GM12878 (cell line): ENCODE measurements around the gene HAAO. TPM values are rescaled to one million over a fixed set of nuclear protein-coding genes. Genes with fewer than 3 reads are reported as not detected.
A peak's percentile ranks its signal among the peaks of the same experiment; 100 is the strongest.

Source experiments
- ATAC-seq: fragments of 200-7000 bp; cut with Tn5 transposase; 3 replicates; pipeline ENCODE4 v1.9.1; 2020; ENCODE audit warnings: mild to moderate bottlenecking, moderate library complexity
- BruUV-seq: library from RNA; stranded (reverse); fragments of 400-500 nt; replicated peaks from 2 replicates; lab custom pipeline; 2021; lab: Mats Ljungman, UMichigan
- CTCF ChIA-PET: fragments of 300-600 bp; sonication (Branson Sonifier 250); formaldehyde crosslinking; extraction: SDS; loops from one replicate; lab custom pipeline; 2021; ENCODE audit warnings: inconsistent platforms; lab: Yijun Ruan, JAX
- POLR2A ChIA-PET: fragments of 350-600 bp; formaldehyde crosslinking; extraction: SDS; loops from one replicate; lab custom pipeline; 2021; ENCODE audit warnings: inconsistent platforms; lab: Charles Lee
- RAD21 ChIA-PET: fragments of 300-600 bp; sonication (Branson Sonifier 250); formaldehyde crosslinking; loops from one replicate; lab custom pipeline; 2023; ENCODE audit warnings: antibody characterized with exemption; ENCODE audit not compliant: unreplicated experiment; lab: Charles Lee
- SMC1A ChIA-PET: fragments of 300-600 bp; sonication (Branson Sonifier 250); formaldehyde crosslinking; loops from one replicate; lab custom pipeline; 2023; ENCODE audit not compliant: unreplicated experiment, uncharacterized antibody; lab: Charles Lee
- DNase-seq: peaks from one replicate; pipeline ENCODE4 v3.0.0-alpha.2; 2011; ENCODE audit warnings: low read depth, low spot score
- FAIRE-seq: peaks from 3 replicates; lab custom pipeline; 2011; peaks lifted over from hg19 to GRCh38; lab: Jason Lieb, UNC
- H2AFZ ChIP-seq: 2 replicates; pipeline ENCODE4 v1.6.0; 2011; ENCODE audit warnings: low read depth, low read length, control low read depth; ENCODE audit not compliant: control insufficient read depth
- H3K27ac ChIP-seq: 2 replicates; pipeline ENCODE4 v1.5.1; 2011; ENCODE audit warnings: control low read depth; ENCODE audit not compliant: control insufficient read depth, insufficient read depth
- H3K27me3 ChIP-seq, 2 experiments: replicated peaks in 1 of 2; 2 replicates each; pipeline versions ENCODE4 v1.6.0 to v1.6.1; 2011; ENCODE audit warnings: low read length in 1 of 2; ENCODE audit not compliant: control insufficient read depth in 2 of 2, insufficient read depth in 2 of 2
- H3K36me3 ChIP-seq, 2 experiments: 2 replicates each; pipeline ENCODE4 v1.5.1; 2011; ENCODE audit warnings: low read length in 1 of 2; ENCODE audit not compliant: control insufficient read depth in 2 of 2, insufficient read depth in 2 of 2
- H3K4me1 ChIP-seq: 2 replicates; pipeline ENCODE4 v1.6.1; 2011; ENCODE audit warnings: mild to moderate bottlenecking, low read length, moderate library complexity, mixed read lengths; ENCODE audit not compliant: control insufficient read depth, insufficient read depth
- H3K4me2 ChIP-seq: 2 replicates; pipeline ENCODE4 v1.6.0; 2011; ENCODE audit warnings: control low read depth; ENCODE audit not compliant: control insufficient read depth, insufficient read depth
- H3K4me3 ChIP-seq: fragments of 200-600 bp; sonication (generic); 2 replicates; pipeline ENCODE4 v1.5.1; 2016
- H3K79me2 ChIP-seq: 2 replicates; pipeline ENCODE4 v1.6.0; 2011; ENCODE audit warnings: low read length; ENCODE audit not compliant: control insufficient read depth, insufficient read depth
- H3K9ac ChIP-seq: 2 replicates; pipeline ENCODE4 v1.8.0; 2011; ENCODE audit warnings: low read length, control low read depth, mixed read lengths; ENCODE audit not compliant: control insufficient read depth, insufficient read depth
- H3K9me3 ChIP-seq: replicated peaks from 3 replicates; pipeline ENCODE4 v1.5.1; 2011; ENCODE audit warnings: mild to moderate bottlenecking, low read length; ENCODE audit not compliant: control insufficient read depth, insufficient read depth
- H4K20me1 ChIP-seq: 2 replicates; pipeline ENCODE4 v1.6.0; 2011; ENCODE audit not compliant: control insufficient read depth, insufficient read depth
- EP300 ChIP-seq, 2 experiments: fragments of 150-350 bp in 1 of 2; IDR thresholded peaks; 2 replicates each; pipeline ENCODE4 v1.6.1; 2011 to 2012; ENCODE audit warnings: low read depth in 2 of 2, low read length in 2 of 2, borderline replicate concordance in 1 of 2, improper control_type of control experiment in 1 of 2, inconsistent platforms in 1 of 2; ENCODE audit not compliant: control insufficient read depth in 1 of 2
- GATAD2B ChIP-seq: fragments of 450-650 bp; conservative IDR thresholded peaks from 2 replicates; pipeline ENCODE4 v1.6.1; 2017; ENCODE audit warnings: low read depth, mild to moderate bottlenecking, moderate library complexity
- HDGF ChIP-seq: fragments of 450-650 bp; IDR thresholded peaks from 2 replicates; pipeline ENCODE4 v1.6.1; 2016; ENCODE audit warnings: antibody characterized with exemption
- MLLT1 ChIP-seq: fragments of 450-650 bp; IDR thresholded peaks from 2 replicates; pipeline ENCODE4 v1.6.1; 2016; ENCODE audit warnings: mild to moderate bottlenecking
- SP1 ChIP-seq: IDR thresholded peaks from one replicate; pipeline ENCODE4 v1.6.1; 2011; ENCODE audit warnings: low read depth, low read length
- WGBS: methylation state at CpG from one replicate; pipeline ENCODE4 v1.1.6; 2016; ENCODE audit warnings: low lambda C conversion rate; ENCODE audit not compliant: insufficient replicate concordance, insufficient coverage; ENCODE audit errors: missing lambda C conversion rate; 5-methylcytosine and 5-hydroxymethylcytosine counted together
- in situ Hi-C: fragments of 300-500 bp; cut with MboI; formaldehyde crosslinking; loops from 9 replicates; pipeline ENCODE4 v1.14.3; 2018; ENCODE audit warnings: mixed read lengths
- intact Hi-C: fragments of 100-400 bp; cut with micrococcal nuclease; formaldehyde crosslinking; loops from one replicate; pipeline ENCODE4 v1.14.2; 2022; ENCODE audit not compliant: unreplicated experiment
- polyA plus RNA-seq, 11 experiments: library from polyadenylated mRNA; depleted of rRNA in 4 of 11; unstranded in 6 of 11; stranded (reverse) in 5 of 11; fragments of >200 nt; fragmentation: Nextera tagmentation in 4 of 11; fragmentation: Illumina TruSeq in 1 of 11; extraction: Ambion mirVana in 4 of 11; extraction: Trizol in 1 of 11; gene quantifications; 1 replicate in 1 of 11; 2 replicates in 10 of 11; pipeline versions ENCODE4 v1.2.1 to v1.2.3, GENCODE V29; 2011 to 2016; ENCODE audit warnings: inconsistent platforms in 2 of 11, missing spikeins in 2 of 11, low read depth in 1 of 11
- total RNA-seq, 4 experiments: library from RNA; depleted of rRNA in 3 of 4; stranded (reverse); fragments of >200 nt in 3 of 4; fragmentation: Illumina TruSeq in 1 of 4; extraction: Trizol in 1 of 4; gene quantifications; 2 replicates each; pipeline versions ENCODE4 v1.2.1 to v1.2.3, GENCODE V29; 2013 to 2021
- TF ChIP-seq, protein P1 (sequence below): fragments of 450-650 bp; IDR thresholded peaks from 2 replicates; pipeline ENCODE4 v1.6.1; 2017; ENCODE audit warnings: mild to moderate bottlenecking, moderate library complexity

HAAO gene
- total and polyA plus RNA-seq, 10 of the 15 experiments (the other 5 are each of a cell fraction or from before 2014, with no cell fraction given): 4.3 to 58.7 (median 26.8) TPM

GRCh38 chr2:42791606-42792005 is 777 bp downstream of the HAAO start:
- H3K4me1 ChIP-seq: peaks cover 28% of the 10 kb centered on the region
- RAD21 ChIA-PET: interaction anchor here (0.9 to 5.8 kb wide), 7 partner anchors 16 to 154 kb away, joined by 3 to 96 read pairs (median 4); no protein-coding TSS in a partner anchor
- DNase-seq (no peak), ATAC-seq (no peak), FAIRE-seq (no peak)
- peak overlapping the region; percentile 85 for H3K4me2 ChIP-seq
- H3K9ac ChIP-seq: peak overlapping the region; percentile 95
- H3K4me3 ChIP-seq: peak overlapping the region; percentile 82
- no TSS peak for BruUV-seq
- H4K20me1 ChIP-seq: no peaks in the 10 kb centered on the region
- TF ChIP-seq SP1: no peak
- TF ChIP-seq, protein P1, sequence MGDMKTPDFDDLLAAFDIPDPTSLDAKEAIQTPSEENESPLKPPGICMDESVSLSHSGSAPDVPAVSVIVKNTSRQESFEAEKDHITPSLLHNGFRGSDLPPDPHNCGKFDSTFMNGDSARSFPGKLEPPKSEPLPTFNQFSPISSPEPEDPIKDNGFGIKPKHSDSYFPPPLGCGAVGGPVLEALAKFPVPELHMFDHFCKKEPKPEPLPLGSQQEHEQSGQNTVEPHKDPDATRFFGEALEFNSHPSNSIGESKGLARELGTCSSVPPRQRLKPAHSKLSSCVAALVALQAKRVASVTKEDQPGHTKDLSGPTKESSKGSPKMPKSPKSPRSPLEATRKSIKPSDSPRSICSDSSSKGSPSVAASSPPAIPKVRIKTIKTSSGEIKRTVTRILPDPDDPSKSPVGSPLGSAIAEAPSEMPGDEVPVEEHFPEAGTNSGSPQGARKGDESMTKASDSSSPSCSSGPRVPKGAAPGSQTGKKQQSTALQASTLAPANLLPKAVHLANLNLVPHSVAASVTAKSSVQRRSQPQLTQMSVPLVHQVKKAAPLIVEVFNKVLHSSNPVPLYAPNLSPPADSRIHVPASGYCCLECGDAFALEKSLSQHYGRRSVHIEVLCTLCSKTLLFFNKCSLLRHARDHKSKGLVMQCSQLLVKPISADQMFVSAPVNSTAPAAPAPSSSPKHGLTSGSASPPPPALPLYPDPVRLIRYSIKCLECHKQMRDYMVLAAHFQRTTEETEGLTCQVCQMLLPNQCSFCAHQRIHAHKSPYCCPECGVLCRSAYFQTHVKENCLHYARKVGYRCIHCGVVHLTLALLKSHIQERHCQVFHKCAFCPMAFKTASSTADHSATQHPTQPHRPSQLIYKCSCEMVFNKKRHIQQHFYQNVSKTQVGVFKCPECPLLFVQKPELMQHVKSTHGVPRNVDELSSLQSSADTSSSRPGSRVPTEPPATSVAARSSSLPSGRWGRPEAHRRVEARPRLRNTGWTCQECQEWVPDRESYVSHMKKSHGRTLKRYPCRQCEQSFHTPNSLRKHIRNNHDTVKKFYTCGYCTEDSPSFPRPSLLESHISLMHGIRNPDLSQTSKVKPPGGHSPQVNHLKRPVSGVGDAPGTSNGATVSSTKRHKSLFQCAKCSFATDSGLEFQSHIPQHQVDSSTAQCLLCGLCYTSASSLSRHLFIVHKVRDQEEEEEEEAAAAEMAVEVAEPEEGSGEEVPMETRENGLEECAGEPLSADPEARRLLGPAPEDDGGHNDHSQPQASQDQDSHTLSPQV: 0 out of 2 replicates have a peak, but pooled peaks have one; percentile 46
- no peak for TF ChIP-seq EP300 (IDR thresholded peaks at IDR 0.05; ENCODE audit: borderline replicate concordance in 1 of 2, control insufficient read depth in 1 of 2, low read depth in 2 of 2, low read length in 2 of 2)
- no peak for TF ChIP-seq MLLT1
- no peak for TF ChIP-seq GATAD2B
- peak; percentile 53; the same call in 1 of the 2 replicates for TF ChIP-seq HDGF
- intact Hi-C loops (loop anchor here (2.0 to 10.0 kb wide), 4 partner anchors 37 to 427 kb away; partner anchors contain the start of genes COX7A2L and KCNG3), in situ Hi-C loops (no loop called here)
- CTCF ChIA-PET: interaction anchor here (0.8 to 5.7 kb wide), 4 partner anchors 20 to 69 kb away, joined by 3 to 69 read pairs (median 4); no protein-coding TSS in a partner anchor
- no peak overlapping the region; the same call in 1 of the 2 replicates for H2AFZ ChIP-seq
- SMC1A ChIA-PET: interaction anchor here (1.3 to 5.8 kb wide), 3 partner anchors 19 to 69 kb away, joined by 7 to 60 read pairs (median 14); no protein-coding TSS in a partner anchor
- peak overlapping the region; percentile 99 for H3K27ac ChIP-seq
- 85% methylated on average over 4 of the region's 4 CpGs for WGBS
- H3K27me3 ChIP-seq: no peaks in the 10 kb centered on the region
- peaks cover 44% of the 10 kb centered on the region for H3K79me2 ChIP-seq
- H3K9me3 ChIP-seq: no peaks in the 10 kb centered on the region
- POLR2A ChIA-PET: interaction anchor here (0.8 to 1.7 kb wide), 5 partner anchors 12 to 129 kb away, joined by 3 to 13 read pairs (median 3); no protein-coding TSS in a partner anchor
- H3K36me3 ChIP-seq: no peaks in the 10 kb centered on the region; a peak in 1 of 4 replicates
